HG02870 (cell line): ENCODE data around the gene MAP7D1.
"Not testable (repeated sequence)": the region's sequence is repeated elsewhere in the genome, so short reads cannot be mapped to it uniquely, and the experiment has no call there.

ENCODE experiments used
- ATAC-seq: cut with Tn5 transposase; IDR thresholded peaks from one replicate; pipeline ENCODE4 v1.9.1; 2021; ENCODE audit warnings: mild to moderate bottlenecking, moderate library complexity; ENCODE audit not compliant: unreplicated experiment

The MAP7D1 gene

GRCh38 chr1:36151134-36151844, 4.7 kb upstream of the MAP7D1 start:
- ATAC-seq = no peak

GRCh38 chr1:36151845-36152203, 4.1 kb upstream of the MAP7D1 start:
- no peak for ATAC-seq

- no peak for ATAC-seq
Observed at GRCh38 chr1:36153476-36153875, 2.5 kb upstream of the MAP7D1 start.

- ATAC-seq = no peak
Observed at GRCh38 chr1:36154335-36154734, 1.6 kb upstream of the MAP7D1 start.

GRCh38 chr1:36154765-36155407, 1.1 kb upstream of the MAP7D1 start:
- no peak for ATAC-seq

- no peak for ATAC-seq
Observed at GRCh38 chr1:36156329-36157114, 562 bp downstream of the MAP7D1 start.

- no peak for ATAC-seq
Observed at GRCh38 chr1:36157115-36157903, 1.3 kb downstream of the MAP7D1 start.

GRCh38 chr1:36157973-36158826, 2.2 kb downstream of the MAP7D1 start:
- ATAC-seq = no peak

- ATAC-seq = not testable (repeated sequence)
Observed at GRCh38 chr1:36158827-36159252, 2.9 kb downstream of the MAP7D1 start.

GRCh38 chr1:36159614-36160387, 3.8 kb downstream of the MAP7D1 start:
- no peak for ATAC-seq

- ATAC-seq = no peak
Observed at GRCh38 chr1:36160388-36160948, 4.5 kb downstream of the MAP7D1 start.

- ATAC-seq = no peak
Observed at GRCh38 chr1:36160949-36161485, 5.1 kb downstream of the MAP7D1 start.

GRCh38 chr1:36161641-36162531, 5.9 kb downstream of the MAP7D1 start:
- no peak for ATAC-seq

GRCh38 chr1:36162680-36163239, 6.8 kb downstream of the MAP7D1 start:
- no peak for ATAC-seq

GRCh38 chr1:36163426-36163825, 7.5 kb downstream of the MAP7D1 start:
- no peak for ATAC-seq

- ATAC-seq = no peak
Observed at GRCh38 chr1:36164361-36164760, 8.4 kb downstream of the MAP7D1 start.

GRCh38 chr1:36165145-36165544, 9.2 kb downstream of the MAP7D1 start:
- ATAC-seq = no peak
